ENCODE measurements around the gene LRRC43.

The LRRC43 gene

GRCh38 chr12:122182887-122183587, at the start of gene LRRC43:
Gene LRRC43 (plus strand): TSS chr12:122183123. CDS start chr12:122183145, 22 bp downstream.
- no peak for DNase-seq

- no peak for DNase-seq
Measured at GRCh38 chr12:122133192-122133950, 49.6 kb upstream of the LRRC43 start.

- DNase-seq = no peak
Measured at GRCh38 chr12:122135437-122136031, 47.4 kb upstream of the LRRC43 start.

DNA sequence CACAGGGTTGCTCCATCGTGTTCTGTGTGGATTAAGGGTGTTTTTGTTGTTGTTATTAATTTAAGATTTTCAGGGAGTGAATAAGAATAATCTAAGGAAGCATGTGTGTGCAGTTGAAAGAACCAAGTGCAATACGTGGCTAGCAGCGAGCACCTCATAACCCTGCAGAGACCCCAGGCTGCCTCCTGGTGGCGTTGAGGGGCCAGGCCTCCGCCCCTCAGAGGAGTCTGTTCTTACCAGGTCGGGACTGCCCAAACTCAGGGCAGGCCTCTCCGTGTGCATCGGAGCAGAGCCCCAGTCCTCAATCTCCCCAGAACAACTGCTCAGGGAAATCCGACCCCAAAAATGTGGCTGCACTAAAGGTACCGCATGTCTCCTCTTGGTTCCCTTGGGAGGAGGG, 45.7 kb upstream of the LRRC43 start:
- DNase-seq = no peak

DNA sequence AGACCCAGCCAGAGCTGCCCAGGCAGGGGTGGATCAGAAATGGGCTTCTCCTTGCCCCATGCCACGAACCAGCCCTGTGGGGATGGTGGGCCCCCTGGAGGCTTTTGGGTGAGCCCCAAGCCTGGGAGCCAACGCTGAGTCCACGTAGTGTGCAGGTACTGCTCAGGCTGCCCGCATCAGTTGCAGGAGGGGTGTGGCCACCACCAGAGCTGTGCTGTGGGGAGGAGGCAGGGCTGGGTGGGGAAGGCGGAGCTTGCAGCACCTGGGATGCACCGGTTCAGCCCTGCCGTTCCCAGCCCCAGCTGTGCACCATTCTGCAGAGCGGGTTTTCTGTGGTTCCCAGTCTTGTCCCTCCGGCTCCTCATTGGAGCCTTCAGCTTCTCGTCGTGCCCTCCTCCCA, 45.2 kb upstream of the LRRC43 start:
- no peak for DNase-seq

DNA sequence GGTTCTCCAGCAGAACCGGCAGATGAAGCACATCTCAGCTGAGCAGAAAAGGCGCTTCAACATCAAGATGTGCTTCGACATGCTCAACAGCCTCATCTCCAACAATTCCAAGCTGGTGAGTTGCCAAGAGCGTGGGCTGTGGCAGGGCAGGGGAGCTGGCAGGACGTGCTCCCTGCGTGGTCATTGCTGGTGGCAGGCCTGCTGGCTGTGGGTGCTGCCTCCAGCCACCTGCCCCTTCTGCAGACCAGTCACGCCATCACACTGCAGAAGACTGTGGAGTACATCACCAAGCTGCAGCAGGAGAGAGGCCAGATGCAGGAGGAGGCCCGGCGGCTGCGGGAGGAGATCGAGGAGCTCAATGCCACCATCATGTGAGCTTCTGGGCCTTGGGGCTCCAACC, 44.7 kb upstream of the LRRC43 start:
- DNase-seq = no peak

DNA sequence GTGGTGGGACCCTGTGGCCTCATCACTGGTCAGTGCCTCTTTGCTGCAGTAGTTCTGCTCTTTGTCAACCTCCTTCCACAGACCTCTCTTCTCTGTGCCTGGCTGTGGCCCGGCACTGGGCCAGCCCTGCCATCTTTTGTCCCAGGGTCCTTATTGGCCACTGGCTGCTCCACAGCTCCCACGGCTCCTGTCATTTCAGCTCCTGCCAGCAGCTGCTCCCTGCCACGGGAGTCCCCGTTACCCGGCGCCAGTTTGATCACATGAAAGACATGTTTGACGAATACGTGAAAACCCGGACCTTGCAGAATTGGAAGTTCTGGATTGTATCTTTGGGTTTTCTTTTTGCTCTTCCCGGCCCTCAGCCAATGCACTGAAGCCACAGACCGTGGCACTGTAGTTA, 44.3 kb upstream of the LRRC43 start:
- no peak for DNase-seq

- DNase-seq = no peak
Measured at GRCh38 chr12:122139266-122139665, 43.7 kb upstream of the LRRC43 start.

DNA sequence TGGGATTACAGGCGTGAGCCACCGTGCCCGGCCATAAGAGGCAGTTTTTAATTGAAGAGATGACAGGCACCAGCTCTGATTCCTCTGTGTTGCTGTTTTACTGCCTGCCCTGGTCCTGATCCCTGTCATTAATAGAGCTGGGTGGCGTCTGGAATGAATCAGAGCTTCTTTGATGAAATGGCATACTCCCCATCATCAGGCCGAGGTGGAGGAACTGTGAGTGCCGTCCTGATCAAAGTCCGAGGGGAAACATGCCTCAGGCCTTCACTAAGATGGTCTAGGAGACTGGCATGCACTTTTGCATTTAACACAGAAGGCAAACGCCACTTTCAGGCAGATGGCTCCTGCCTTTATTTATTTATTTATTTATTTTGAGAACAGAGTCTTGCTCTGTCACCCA, 43.0 kb upstream of the LRRC43 start:
- no peak for DNase-seq

- DNase-seq = no peak
Measured at GRCh38 chr12:122140467-122141257, 42.3 kb upstream of the LRRC43 start.

DNA sequence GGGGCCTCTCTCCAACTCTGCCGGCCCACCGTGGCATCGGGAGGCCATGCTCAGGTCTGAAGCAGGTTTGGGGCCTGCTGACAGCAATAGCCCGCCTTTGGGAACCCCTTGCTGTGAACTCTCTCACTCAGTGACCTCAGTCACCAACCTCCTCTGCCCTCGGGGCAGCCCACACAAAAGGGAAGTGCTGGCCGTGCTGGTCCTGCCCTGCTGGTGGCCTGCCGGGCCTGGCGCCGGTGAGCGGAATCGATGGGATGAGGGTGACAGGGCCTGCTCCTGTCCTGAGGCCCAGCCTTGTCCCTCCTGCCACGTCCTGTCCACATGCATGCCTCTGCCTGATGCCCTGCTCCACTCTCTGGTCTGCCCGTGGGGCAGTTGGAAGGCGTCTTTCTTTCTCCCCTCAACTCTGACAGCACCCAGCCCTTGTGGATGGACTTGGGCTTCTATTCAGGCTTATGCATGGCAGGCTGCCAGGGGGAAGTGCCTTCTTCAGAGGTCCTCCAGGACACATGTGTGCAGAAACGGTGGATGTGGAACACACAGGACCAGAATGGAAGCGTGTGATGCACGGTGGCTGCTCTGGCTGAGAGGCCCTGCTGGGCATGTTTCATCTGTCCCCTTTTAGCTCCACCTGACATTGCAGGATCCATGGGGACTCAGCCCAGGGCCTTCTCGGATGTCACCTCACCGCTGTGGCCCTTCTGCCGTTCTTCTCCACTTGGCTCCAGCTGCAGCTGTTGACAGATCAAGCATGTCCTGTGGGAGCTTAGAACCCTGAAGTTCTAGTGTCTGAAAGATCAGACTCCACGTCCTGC, 40.8 kb upstream of the LRRC43 start:
- no peak for DNase-seq

DNA sequence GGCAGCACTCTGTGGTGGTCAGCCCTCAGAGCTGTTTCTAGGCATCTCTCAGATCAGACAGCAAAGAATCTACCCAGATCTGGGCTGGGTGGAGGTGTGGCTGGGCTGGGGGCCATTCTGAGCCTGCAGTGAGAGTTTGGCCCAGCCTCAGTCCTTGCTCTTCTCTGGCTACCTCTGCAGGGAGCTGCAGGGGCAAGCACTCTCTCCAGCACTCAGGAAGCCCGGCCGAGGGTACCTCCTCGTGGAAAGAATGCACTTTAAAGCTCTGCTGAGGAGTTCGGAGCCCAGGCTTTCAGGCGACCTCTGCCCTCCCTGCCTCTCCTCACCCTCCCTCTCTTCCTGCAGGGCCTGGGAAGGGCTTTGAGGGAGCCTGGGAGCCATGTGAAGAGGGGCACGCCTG, 40.1 kb upstream of the LRRC43 start:
- no peak for DNase-seq

- DNase-seq = no peak
Measured at GRCh38 chr12:122144885-122145284, 38.0 kb upstream of the LRRC43 start.

DNA sequence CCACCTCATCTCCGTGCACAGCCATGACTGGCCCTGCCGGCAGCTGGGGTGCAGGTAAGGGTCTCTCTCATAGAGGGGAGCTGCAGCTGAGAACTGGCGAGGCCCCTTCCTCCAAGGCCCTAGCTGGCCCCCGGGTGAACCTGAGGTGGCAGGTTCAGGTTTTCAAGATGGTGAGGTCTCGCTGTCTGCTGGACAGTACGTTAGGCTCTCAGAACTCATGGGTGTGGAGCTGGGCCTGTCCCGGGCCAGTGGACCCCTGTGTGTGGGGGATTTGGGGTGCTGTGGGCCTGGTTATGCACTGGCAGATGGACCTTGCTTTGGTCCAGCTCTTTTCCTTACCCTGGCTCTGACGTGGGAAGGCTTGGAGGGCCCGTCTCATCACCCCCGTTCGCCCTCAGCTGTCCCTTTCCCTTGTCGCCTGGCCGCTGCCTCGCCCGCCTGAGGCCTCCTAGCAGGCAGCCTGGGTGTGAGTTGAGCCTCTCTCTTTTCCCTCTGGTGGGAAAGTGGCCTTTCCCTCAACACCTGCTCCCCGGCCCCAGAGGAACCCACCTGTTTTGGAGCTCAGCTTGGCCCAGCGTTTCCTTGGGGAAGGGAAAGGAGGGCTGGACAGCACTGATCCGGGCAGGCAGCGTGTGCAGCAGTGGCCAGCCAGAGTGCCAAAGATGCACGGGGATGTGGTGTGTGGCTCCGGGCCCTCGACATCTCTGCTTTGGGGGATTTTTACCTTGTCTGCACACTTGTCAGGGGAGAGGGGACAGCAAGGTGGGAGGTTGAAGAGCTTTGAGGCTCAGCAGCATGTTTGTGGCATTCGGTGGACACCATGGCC, 37.2 kb upstream of the LRRC43 start:
- DNase-seq = no peak

DNA sequence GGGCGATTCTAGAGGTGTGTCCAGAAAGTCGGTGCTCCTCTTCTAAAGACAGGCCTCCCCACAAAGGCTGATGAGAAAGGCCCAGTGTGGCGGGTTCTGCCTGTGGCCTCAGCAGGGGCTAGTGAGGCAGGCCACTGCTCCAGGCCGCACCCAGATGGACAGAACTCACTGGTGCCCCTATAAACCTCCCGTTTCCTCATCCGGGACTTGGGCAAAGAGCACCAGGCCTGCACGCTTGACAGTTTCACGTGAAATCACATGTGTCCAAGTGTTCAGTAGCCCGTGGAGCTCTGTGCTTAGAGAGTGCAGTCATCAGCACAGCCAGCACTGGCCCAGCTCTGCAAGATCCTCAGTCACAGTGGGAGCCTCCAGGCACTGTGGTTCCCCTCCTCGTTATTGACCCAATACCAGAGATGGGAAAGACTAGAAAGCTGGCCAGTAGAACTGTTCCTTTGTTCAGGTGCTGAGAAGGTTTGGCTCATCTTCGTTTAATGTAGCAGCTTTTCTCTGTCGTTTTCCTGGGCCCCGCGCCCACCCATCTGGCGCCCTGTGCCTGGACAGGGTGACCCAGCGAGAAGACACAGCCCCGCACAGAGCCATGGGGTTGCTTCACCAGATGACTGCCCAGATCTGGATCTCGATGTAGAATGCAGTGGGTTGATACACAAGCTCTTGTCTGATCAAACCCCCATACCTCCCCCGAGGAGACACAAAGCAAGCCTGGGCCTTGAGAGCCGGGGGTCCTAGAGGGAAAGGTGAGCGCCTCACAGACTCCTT, 35.2 kb upstream of the LRRC43 start:
- DNase-seq = no peak

- no peak for DNase-seq
Measured at GRCh38 chr12:122148657-122149056, 34.3 kb upstream of the LRRC43 start.

- no peak for DNase-seq
Measured at GRCh38 chr12:122150127-122150681, 32.7 kb upstream of the LRRC43 start.

DNA sequence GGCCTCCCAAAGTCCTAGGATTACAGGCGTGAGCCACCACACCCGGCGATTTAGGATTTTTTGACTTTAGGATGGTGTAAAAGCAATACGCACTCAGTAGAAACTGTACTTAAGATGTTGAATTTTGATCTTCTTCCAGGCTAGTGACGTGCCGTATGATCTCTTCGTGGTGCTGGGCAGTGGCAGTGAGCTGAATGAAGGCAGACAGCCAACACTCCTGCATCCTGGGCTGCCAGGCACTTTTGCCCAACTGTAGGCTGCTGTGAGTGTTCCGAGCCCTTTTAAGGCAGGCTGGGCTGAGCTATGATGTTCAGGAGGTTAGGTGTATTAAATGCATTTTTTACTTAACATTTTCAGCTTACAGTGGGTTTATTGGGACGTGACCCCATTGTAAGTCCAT, 30.2 kb upstream of the LRRC43 start:
- DNase-seq = no peak

DNA sequence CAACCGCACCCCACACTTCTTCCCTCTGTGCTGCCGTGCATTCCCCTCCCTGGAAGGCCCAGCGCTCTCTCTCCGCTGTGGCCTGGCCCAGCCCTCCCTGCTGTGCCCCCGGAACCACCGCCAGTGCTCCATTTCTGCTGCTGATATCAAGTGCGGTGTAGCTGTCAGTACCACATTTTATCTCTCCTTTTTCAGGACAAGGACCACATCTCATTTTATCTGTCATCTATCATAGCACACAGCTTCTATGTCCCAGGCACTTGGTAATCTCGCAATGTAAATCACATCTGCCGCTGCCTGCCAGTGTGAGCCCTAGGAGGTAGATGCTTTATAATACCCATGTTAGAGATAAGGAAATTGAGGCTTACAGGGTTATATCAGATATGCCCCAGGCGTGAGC, 27.2 kb upstream of the LRRC43 start:
- DNase-seq = no peak

DNA sequence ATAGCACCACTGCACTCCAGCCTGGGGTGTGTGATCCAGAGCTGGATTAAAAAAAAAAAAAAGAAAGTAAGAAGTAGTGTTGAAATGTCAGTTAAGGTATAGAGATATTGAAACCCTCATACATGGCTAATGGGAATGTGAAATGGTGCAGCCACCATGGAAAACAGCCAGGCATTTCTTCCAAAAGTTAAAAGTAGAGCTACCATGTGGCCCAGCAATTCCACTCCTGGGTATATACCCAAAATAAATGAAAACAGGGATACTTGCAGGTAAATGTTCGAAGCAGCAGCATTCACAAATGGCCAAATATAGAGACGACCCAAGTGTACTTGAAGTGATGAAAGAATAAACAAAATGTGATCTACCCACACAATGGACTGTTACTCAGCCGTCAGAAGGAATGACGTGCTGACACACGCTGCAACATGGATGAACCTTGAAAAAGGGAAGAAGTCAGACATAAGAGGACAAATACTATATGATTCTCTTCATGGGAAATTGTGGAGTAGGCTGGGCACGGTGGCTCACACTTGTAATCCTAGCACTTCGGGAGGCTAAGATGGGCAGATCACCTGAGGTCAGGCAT, 24.1 kb upstream of the LRRC43 start:
- DNase-seq = no peak
